Natural killer cell (primary cell): Measurements from ENCODE around the gene SGIP1. TPM values are rescaled to one million over a fixed set of nuclear protein-coding genes. Genes with fewer than 3 reads are reported as not detected.

Source experiments
- ATAC-seq, 3 donors: fragments of 150-1000 bp in 2 of 3; fragments of 200-7000 bp in 1 of 3; cut with Tn5 transposase; 1 replicate in 1 of 3; 2 replicates in 2 of 3; pipeline ENCODE4 v1.10.0; 2021; ENCODE audit warnings: mild to moderate bottlenecking in 2 of 3, moderate library complexity in 2 of 3
- DNase-seq, 2 donors: peaks; one replicate each; pipeline versions ENCODE4 v3.0.0 to v3.0.0-alpha.2; 2013 to 2021; ENCODE audit warnings: mixed read lengths in 1 of 2
- H3K27ac ChIP-seq: one replicate; pipeline ENCODE4 v1.5.1; 2013; ENCODE audit warnings: mild to moderate bottlenecking, low read length
- H3K27me3 ChIP-seq: one replicate; pipeline ENCODE4 v1.6.1; 2013; ENCODE audit warnings: low read length; ENCODE audit not compliant: control insufficient read depth, insufficient read depth
- H3K36me3 ChIP-seq: one replicate; pipeline ENCODE4 v1.6.1; 2013; ENCODE audit warnings: low read length; ENCODE audit not compliant: control insufficient read depth, insufficient read depth
- H3K4me1 ChIP-seq: one replicate; pipeline ENCODE4 v1.6.1; 2013; ENCODE audit warnings: low read length; ENCODE audit not compliant: control insufficient read depth, insufficient read depth
- H3K4me3 ChIP-seq: one replicate; pipeline ENCODE4 v1.5.1; 2013; ENCODE audit warnings: low read length
- H3K9me3 ChIP-seq: one replicate; pipeline ENCODE4 v1.6.1; 2013; ENCODE audit warnings: low read length; ENCODE audit not compliant: control insufficient read depth, insufficient read depth
- H3K27ac Mint-ChIP-seq, 2 donors: one replicate each; pipeline ENCODE4 v1.8.0; 2022; ENCODE audit warnings: mild to moderate bottlenecking in 2 of 2, mixed read lengths in 2 of 2, moderate library complexity in 1 of 2
- H3K27me3 Mint-ChIP-seq, 2 donors: one replicate each; pipeline ENCODE4 v1.8.0; 2022; ENCODE audit warnings: low read depth in 2 of 2, mixed read lengths in 2 of 2
- H3K36me3 Mint-ChIP-seq: one replicate; pipeline ENCODE4 v1.8.0; 2022; ENCODE audit warnings: mixed read lengths
- H3K4me1 Mint-ChIP-seq, 2 donors: one replicate each; pipeline ENCODE4 v1.8.0; 2022; ENCODE audit warnings: mixed read lengths in 2 of 2
- H3K4me3 Mint-ChIP-seq: one replicate; pipeline ENCODE4 v1.8.0; 2022; ENCODE audit warnings: mild to moderate bottlenecking, moderate library complexity, mixed read lengths
- H3K9me3 Mint-ChIP-seq, 2 donors: one replicate each; pipeline ENCODE4 v1.8.0; 2022; ENCODE audit warnings: mixed read lengths in 2 of 2
- CTCF ChIP-seq: fragments of 200-600 bp; IDR thresholded peaks from one replicate; pipeline ENCODE4 v1.8.0; 2022; ENCODE audit warnings: antibody characterized with exemption
- WGBS: methylation state at CpG from one replicate; pipeline ENCODE4 v1.1.7; 2013; ENCODE audit warnings: missing lambda C conversion rate; ENCODE audit not compliant: insufficient coverage; 5-methylcytosine and 5-hydroxymethylcytosine counted together
- intact Hi-C: fragments of 100-400 bp; cut with micrococcal nuclease; formaldehyde crosslinking; loops from one replicate; pipeline ENCODE4 v1.14.2; 2022
- total RNA-seq, 4 donors: library from RNA; stranded (reverse); fragments of 120-200 nt in 1 of 4; gene quantifications; one replicate each; pipeline versions ENCODE4 v1.2.3 to v1.2.4, GENCODE V29; 2013 to 2022

The SGIP1 gene
- total RNA-seq, 3 donors from 2014 or later (not counting 1 experiment from before 2014, with no cell fraction given) = 0.05 TPM; not detected in 2

- Mint-ChIP-seq H3K27ac (no peak overlapping the region), H3K4me3 (no peak overlapping the region), H3K36me3 (no peaks in the 10 kb centered on the region), H3K9me3 (no peaks in the 10 kb centered on the region), H3K27me3 (peaks cover 0 to 2% of the 10 kb centered on the region in 2 donors), H3K4me1 (no peaks in the 10 kb centered on the region)
- no peaks in the 10 kb centered on the region for H3K9me3 ChIP-seq
- H3K36me3 ChIP-seq = no peaks in the 10 kb centered on the region
- TF ChIP-seq CTCF = no peak
- DNase-seq = no peak
- intact Hi-C loops = no loop called here
- ATAC-seq = no peak
- no peak overlapping the region for H3K27ac ChIP-seq
- no peaks in the 10 kb centered on the region for H3K27me3 ChIP-seq
- no peak overlapping the region for H3K4me3 ChIP-seq
- WGBS = 85% methylated on average over 2 of the region's 4 CpGs
- no peaks in the 10 kb centered on the region for H3K4me1 ChIP-seq
Observed at GRCh38 chr1:66613187-66613586, 79.2 kb downstream of the SGIP1 start.

GRCh38 chr1:66617362-66618184 is 83.6 kb downstream of the SGIP1 start:
- H3K27ac ChIP-seq = no peak overlapping the region
- Mint-ChIP-seq H3K4me1 (no peaks in the 10 kb centered on the region), H3K9me3 (no peaks in the 10 kb centered on the region), H3K4me3 (no peak overlapping the region), H3K36me3 (no peaks in the 10 kb centered on the region), H3K27ac (no peak overlapping the region), H3K27me3 (peaks cover 0 to 3% of the 10 kb centered on the region in 2 donors)
- intact Hi-C loops = no loop called here
- 56% methylated on average over 3 of the region's 4 CpGs for WGBS
- no peaks in the 10 kb centered on the region for H3K9me3 ChIP-seq
- DNase-seq = no peak
- no peaks in the 10 kb centered on the region for H3K4me1 ChIP-seq
- H3K4me3 ChIP-seq = no peak overlapping the region
- TF ChIP-seq CTCF = no peak
- no peaks in the 10 kb centered on the region for H3K36me3 ChIP-seq
- ATAC-seq = no peak
- no peaks in the 10 kb centered on the region for H3K27me3 ChIP-seq

- no peaks in the 10 kb centered on the region for H3K36me3 Mint-ChIP-seq
- no peak for TF ChIP-seq CTCF
Observed at GRCh38 chr1:66618390-66618789, 84.4 kb downstream of the SGIP1 start.

GRCh38 chr1:66623812-66624211 is 89.9 kb downstream of the SGIP1 start:
- Mint-ChIP-seq H3K27me3 (peaks cover 0 to 3% of the 10 kb centered on the region in 2 donors), H3K9me3 (peaks cover 0 to 2% of the 10 kb centered on the region in 2 donors), H3K36me3 (no peaks in the 10 kb centered on the region), H3K27ac (no peak overlapping the region), H3K4me3 (no peak overlapping the region), H3K4me1 (no peaks in the 10 kb centered on the region)
- DNase-seq = no peak
- Histone ChIP-seq H3K27ac (no peak overlapping the region), H3K4me3 (no peak overlapping the region), H3K36me3 (no peaks in the 10 kb centered on the region), H3K9me3 (no peaks in the 10 kb centered on the region), H3K27me3 (no peaks in the 10 kb centered on the region), H3K4me1 (no peaks in the 10 kb centered on the region)
- ATAC-seq = no peak
- 65% methylated on average over 1 of the region's 1 CpG for WGBS
- intact Hi-C loops = no loop called here
- no peak for TF ChIP-seq CTCF

More at GRCh38 chr1:66618390-66618789, 84.4 kb downstream of the SGIP1 start:
- H3K4me1 ChIP-seq = no peaks in the 10 kb centered on the region
- H3K27ac ChIP-seq = no peak overlapping the region
- Mint-ChIP-seq H3K27ac (no peak overlapping the region), H3K4me3 (no peak overlapping the region), H3K4me1 (no peaks in the 10 kb centered on the region), H3K27me3 (peaks cover 0 to 3% of the 10 kb centered on the region in 2 donors), H3K9me3 (no peaks in the 10 kb centered on the region)
- intact Hi-C loops = no loop called here
- H3K9me3 ChIP-seq = no peaks in the 10 kb centered on the region
- DNase-seq (no peak), ATAC-seq (no peak)
- H3K36me3 ChIP-seq = no peaks in the 10 kb centered on the region
- H3K27me3 ChIP-seq = no peaks in the 10 kb centered on the region
- no peak overlapping the region for H3K4me3 ChIP-seq
